ENCODE results near the gene GPR180.

GRCh38 chr13:94636942-94637578 lies 35.4 kb downstream of the GPR180 start:
- TF ChIP-seq CTCF (IDR thresholded peaks at IDR 0.05; ENCODE audit: borderline replicate concordance, extremely low read depth, low read length, poor library complexity, severe bottlenecking) (no peak), EZH2 (IDR thresholded peaks at IDR 0.05; ENCODE audit: borderline replicate concordance, low read depth, low read length, severe bottlenecking) (no peak)
